H9 (cell line): Measurements from ENCODE around the gene STK32C. TPM values are rescaled to one million over a fixed set of nuclear protein-coding genes. Genes with fewer than 3 reads are reported as not detected.

Experiments used
- DNase-seq: peaks from one replicate; pipeline ENCODE4 v3.0.0-alpha.2; 2017
- H2AFZ ChIP-seq: one replicate; pipeline ENCODE4 v1.6.1; 2013; ENCODE audit warnings: mild to moderate bottlenecking, low read length, control low read depth, moderate library complexity
- H2AK5ac ChIP-seq: 2 replicates; pipeline ENCODE4 v1.6.1; 2013; ENCODE audit warnings: low read length, control low read depth, mixed read lengths; ENCODE audit not compliant: insufficient read length
- H2BK120ac ChIP-seq: one replicate; pipeline ENCODE4 v1.6.1; 2013; ENCODE audit warnings: low read depth, mild to moderate bottlenecking, low read length, control low read depth, inconsistent platforms; ENCODE audit not compliant: poor library complexity, severe bottlenecking
- H2BK12ac ChIP-seq: 2 replicates; pipeline ENCODE4 v1.6.1; 2013; ENCODE audit warnings: low read length, control low read depth, mixed read lengths, low read depth; ENCODE audit not compliant: insufficient read length
- H2BK15ac ChIP-seq: 2 replicates; pipeline ENCODE4 v1.6.1; 2013; ENCODE audit warnings: low read depth, low read length, control low read depth
- H2BK20ac ChIP-seq: one replicate; pipeline ENCODE4 v1.6.1; 2013; ENCODE audit warnings: low read depth, mild to moderate bottlenecking, low read length, control low read depth, inconsistent platforms; ENCODE audit not compliant: poor library complexity, severe bottlenecking
- H2BK5ac ChIP-seq: 2 replicates; pipeline ENCODE4 v1.6.1; 2013; ENCODE audit warnings: low read length, control low read depth, mixed read lengths; ENCODE audit not compliant: insufficient read length
- H3K14ac ChIP-seq: 2 replicates; pipeline ENCODE4 v1.6.1; 2013; ENCODE audit warnings: low read length, control low read depth; ENCODE audit not compliant: insufficient read depth
- H3K18ac ChIP-seq: 2 replicates; pipeline ENCODE4 v1.6.1; 2013; ENCODE audit warnings: low read depth, mild to moderate bottlenecking, mixed read lengths, low read length, control low read depth; ENCODE audit not compliant: insufficient read length
- H3K23ac ChIP-seq: 2 replicates; pipeline ENCODE4 v1.6.1; 2013; ENCODE audit warnings: low read length, control low read depth, mixed read lengths, low read depth; ENCODE audit not compliant: insufficient read length
- H3K23me2 ChIP-seq: 2 replicates; pipeline ENCODE4 v1.6.1; 2013; ENCODE audit warnings: low read depth, mild to moderate bottlenecking, mixed read lengths, low read length, control low read depth; ENCODE audit not compliant: insufficient read length, poor library complexity, severe bottlenecking
- H3K27ac ChIP-seq: 2 replicates; pipeline ENCODE4 v1.5.1; 2013; ENCODE audit warnings: low read length, control low read depth, mixed read lengths, low read depth; ENCODE audit not compliant: insufficient read length
- H3K27me3 ChIP-seq: 2 replicates; pipeline ENCODE4 v1.6.1; 2013; ENCODE audit warnings: low read length, control low read depth, inconsistent platforms; ENCODE audit not compliant: insufficient read depth
- H3K4ac ChIP-seq: 2 replicates; pipeline ENCODE4 v1.6.1; 2013; ENCODE audit warnings: low read depth, mild to moderate bottlenecking, control low read depth, inconsistent platforms, low read length, moderate library complexity
- H3K4me1 ChIP-seq: 2 replicates; pipeline ENCODE4 v1.6.1; 2013; ENCODE audit warnings: low read length, control low read depth, inconsistent platforms; ENCODE audit not compliant: insufficient read depth
- H3K4me2 ChIP-seq: 2 replicates; pipeline ENCODE4 v1.6.1; 2013; ENCODE audit warnings: low read length, control low read depth, mixed read lengths; ENCODE audit not compliant: insufficient read length, insufficient read depth
- H3K56ac ChIP-seq: 2 replicates; pipeline ENCODE4 v1.6.1; 2013; ENCODE audit warnings: low read depth, mild to moderate bottlenecking, mixed read lengths, low read length, control low read depth; ENCODE audit not compliant: insufficient read length
- H3K79me1 ChIP-seq: 2 replicates; pipeline ENCODE4 v1.6.1; 2013; ENCODE audit warnings: low read depth, mild to moderate bottlenecking, moderate library complexity, low read length, control low read depth, inconsistent platforms; ENCODE audit not compliant: insufficient read depth, poor library complexity, severe bottlenecking
- H3K79me2 ChIP-seq: 2 replicates; pipeline ENCODE4 v1.6.1; 2013; ENCODE audit warnings: low read length, control low read depth, inconsistent platforms; ENCODE audit not compliant: insufficient read depth
- H3K9ac ChIP-seq: 2 replicates; pipeline ENCODE4 v1.6.1; 2013; ENCODE audit warnings: low read length, control low read depth, mixed read lengths; ENCODE audit not compliant: insufficient read length; ENCODE audit errors: extremely low read depth
- H3K9me3 ChIP-seq: one replicate; pipeline ENCODE4 v1.6.1; 2013; ENCODE audit warnings: low read depth, low read length, inconsistent platforms; ENCODE audit not compliant: control insufficient read depth
- H3T11ph ChIP-seq: one replicate; pipeline ENCODE4 v1.6.1; 2013; ENCODE audit warnings: mild to moderate bottlenecking, low read length, control low read depth, inconsistent platforms
- H4K20me1 ChIP-seq: one replicate; pipeline ENCODE4 v1.6.1; 2013; ENCODE audit not compliant: control insufficient read depth, insufficient read length, insufficient read depth
- H4K5ac ChIP-seq: 2 replicates; pipeline ENCODE4 v1.6.1; 2013; ENCODE audit warnings: low read depth, mild to moderate bottlenecking, mixed read lengths, low read length, control low read depth; ENCODE audit not compliant: insufficient read length
- H4K8ac ChIP-seq: replicated peaks from 2 replicates; pipeline ENCODE4 v1.6.1; 2013; ENCODE audit warnings: low read length, control low read depth, mixed read lengths, low read depth; ENCODE audit not compliant: insufficient read length
- H4K91ac ChIP-seq: 2 replicates; pipeline ENCODE4 v1.6.1; 2013; ENCODE audit warnings: low read depth, mild to moderate bottlenecking, moderate library complexity, mixed read lengths, low read length, control low read depth; ENCODE audit not compliant: insufficient read length
- H3K27ac Mint-ChIP-seq, 3 experiments: 2 replicates in 2 of 3; 3 replicates in 1 of 3; pipeline ENCODE4 v1.8.0; 2020 to 2021; ENCODE audit warnings: mixed read lengths in 3 of 3, mild to moderate bottlenecking in 1 of 3, moderate library complexity in 1 of 3
- H3K27me3 Mint-ChIP-seq: 2 replicates; pipeline ENCODE4 v1.8.0; 2021; ENCODE audit warnings: low read depth, mild to moderate bottlenecking, moderate library complexity, mixed read lengths
- H3K36me3 Mint-ChIP-seq, 3 experiments: 2 replicates in 2 of 3; 3 replicates in 1 of 3; pipeline ENCODE4 v1.8.0; 2020 to 2021; ENCODE audit warnings: low read depth in 3 of 3, mixed read lengths in 3 of 3; ENCODE audit not compliant: insufficient read depth in 1 of 3
- H3K4me1 Mint-ChIP-seq, 2 experiments: 2 replicates each; pipeline ENCODE4 v1.8.0; 2020; ENCODE audit warnings: mixed read lengths in 2 of 2
- H3K4me3 Mint-ChIP-seq, 2 experiments: 2 replicates in 1 of 2; 3 replicates in 1 of 2; pipeline ENCODE4 v1.8.0; 2020 to 2021; ENCODE audit warnings: mild to moderate bottlenecking in 2 of 2, mixed read lengths in 2 of 2, moderate library complexity in 1 of 2
- H3K9me3 Mint-ChIP-seq, 2 experiments: 2 replicates in 1 of 2; 3 replicates in 1 of 2; pipeline ENCODE4 v1.8.0; 2020; ENCODE audit warnings: mild to moderate bottlenecking in 2 of 2, mixed read lengths in 2 of 2, moderate library complexity in 1 of 2
- CTCF ChIP-seq: fragments of 200-600 bp; sonication (generic); conservative IDR thresholded peaks from 3 replicates; pipeline ENCODE4 v1.8.0; 2021; ENCODE audit warnings: antibody characterized with exemption, mild to moderate bottlenecking
- WGBS: extraction: QIAGEN DNeasy Blood & Tissue Kit; methylation state at CpG from one replicate; pipeline ENCODE4 v1.1.7; 2013; ENCODE audit warnings: missing lambda C conversion rate, low lambda C conversion rate, mixed read lengths; ENCODE audit not compliant: insufficient read length; ENCODE audit errors: extremely low coverage; 5-methylcytosine and 5-hydroxymethylcytosine counted together
- total RNA-seq: library from RNA; stranded (reverse); gene quantifications from 2 replicates; pipeline ENCODE4 v1.2.1, GENCODE V29; 2021

The STK32C gene
- total RNA-seq, 1 experiment from 2014 or later: 11.3 TPM

GRCh38 chr10:132272231-132272971, 35.3 kb downstream of the STK32C start:
- WGBS: no CpG with 5 or more reads among the region's 35 CpGs
- H2AFZ ChIP-seq: no peak overlapping the region
- H3K36me3 Mint-ChIP-seq: peaks cover 0 to 10% (median 0%) of the 10 kb centered on the region in 3 experiments; a peak in 3 of 7 replicates

More at GRCh38 chr10:132272231-132272971, 35.3 kb downstream of the STK32C start:
- Histone ChIP-seq H2AK5ac (no peak overlapping the region), H3K56ac (no peak overlapping the region), H4K5ac (no peak overlapping the region), H3K9ac (no peak overlapping the region), H3K4me2 (no peak overlapping the region), H3K27ac (no peak overlapping the region), H3T11ph (no peak overlapping the region), H3K4me1 (no peaks in the 10 kb centered on the region), H2BK120ac (no peak overlapping the region), H3K27me3 (no peaks in the 10 kb centered on the region), H3K14ac (no peak overlapping the region), H3K23ac (no peak overlapping the region), H2BK12ac (no peak overlapping the region), H3K79me1 (no peaks in the 10 kb centered on the region), H2BK5ac (no peak overlapping the region), H2BK15ac (no peak overlapping the region), H4K20me1 (peaks cover under 1% of the 10 kb centered on the region), H3K9me3 (no peaks in the 10 kb centered on the region), H3K23me2 (no peaks in the 10 kb centered on the region), H4K91ac (no peak overlapping the region), H3K18ac (no peak overlapping the region), H3K79me2 (no peaks in the 10 kb centered on the region), H3K4ac (no peak overlapping the region), H4K8ac (no peak overlapping the region), H2BK20ac (no peak overlapping the region)
- TF ChIP-seq CTCF: no peak
- Mint-ChIP-seq H3K9me3 (peaks cover 11 to 12% of the 10 kb centered on the region in 2 experiments), H3K27me3 (no peaks in the 10 kb centered on the region; the same call in 1 of the 2 replicates), H3K27ac (peak overlapping the region; percentile 4 to 51 (median 38); a peak in 3 of 7 replicates), H3K4me3 (no peak overlapping the region; a peak in 1 of 5 replicates), H3K4me1 (no peaks in the 10 kb centered on the region)
- DNase-seq: no peak
